Left renal cortex interstitium (tissue), 4 donors: ENCODE results near the gene LNX2. TPM values are rescaled to one million over a fixed set of nuclear protein-coding genes. Genes with fewer than 3 reads are reported as not detected.

Experiments
- DNase-seq, 4 donors: peaks; one replicate each; pipeline ENCODE4 v3.0.0-alpha.2; 2013; ENCODE audit warnings: low read depth in 4 of 4, low spot score in 2 of 4, missing footprints in 1 of 4
- polyA plus RNA-seq, 4 donors: library from polyadenylated mRNA; unstranded; fragments of 120-200 nt; gene quantifications; one replicate each; pipeline ENCODE4 v1.2.1, GENCODE V29; 2013; ENCODE audit not compliant: insufficient read length in 4 of 4

LNX2 gene
- polyA plus RNA-seq, 4 donors = 11.2 to 13.5 (median 12.0) TPM

GRCh38 chr13:27516103-27516502 is 104.2 kb downstream of the LNX2 start:
- no peak for DNase-seq

GRCh38 chr13:27510082-27510481 is 110.2 kb downstream of the LNX2 start:
- DNase-seq = no peak

DNA sequence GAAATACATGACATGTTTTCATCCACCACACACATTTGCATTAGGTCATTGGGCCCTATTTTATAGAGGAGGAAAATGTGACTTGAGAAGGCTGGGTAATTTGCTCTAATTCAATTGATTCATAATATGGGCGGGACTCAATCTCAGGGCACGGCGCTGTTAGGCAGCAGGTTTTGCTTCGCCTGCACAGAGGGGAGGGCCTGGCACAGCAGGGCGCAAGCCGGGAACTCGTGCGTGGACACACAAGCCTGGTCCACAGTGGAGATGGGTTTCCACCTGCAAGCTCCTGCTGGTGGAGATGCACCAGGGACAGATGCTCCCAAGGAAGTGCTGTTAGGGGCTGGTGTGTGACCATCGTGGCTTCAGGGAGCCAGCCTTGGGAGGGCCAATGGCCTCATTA is 111.5 kb downstream of the LNX2 start:
- no peak for DNase-seq

DNA sequence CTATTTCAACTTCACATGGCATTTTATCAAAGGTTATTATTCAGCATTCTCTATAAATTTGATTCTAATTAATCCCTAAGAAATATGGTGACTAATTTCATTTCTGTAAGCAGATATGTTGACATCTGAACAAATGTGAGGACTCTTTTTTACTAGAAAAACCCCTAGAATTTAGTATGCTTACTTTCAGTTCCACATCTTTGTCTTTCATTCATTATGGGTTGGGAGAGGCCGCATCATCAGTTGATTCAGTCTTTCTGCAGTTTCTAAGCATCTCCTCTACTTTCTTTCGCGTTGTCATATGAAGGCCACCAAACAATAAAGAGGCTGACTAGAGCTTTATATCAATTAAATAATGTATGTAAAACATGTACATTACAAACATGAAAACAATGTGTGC is 114.5 kb downstream of the LNX2 start:
- DNase-seq = no peak

GRCh38 chr13:27504868-27505194 is 115.5 kb downstream of the LNX2 start:
- DNase-seq = no peak

GRCh38 chr13:27504128-27504867 is 116.0 kb downstream of the LNX2 start:
- no peak for DNase-seq

DNA sequence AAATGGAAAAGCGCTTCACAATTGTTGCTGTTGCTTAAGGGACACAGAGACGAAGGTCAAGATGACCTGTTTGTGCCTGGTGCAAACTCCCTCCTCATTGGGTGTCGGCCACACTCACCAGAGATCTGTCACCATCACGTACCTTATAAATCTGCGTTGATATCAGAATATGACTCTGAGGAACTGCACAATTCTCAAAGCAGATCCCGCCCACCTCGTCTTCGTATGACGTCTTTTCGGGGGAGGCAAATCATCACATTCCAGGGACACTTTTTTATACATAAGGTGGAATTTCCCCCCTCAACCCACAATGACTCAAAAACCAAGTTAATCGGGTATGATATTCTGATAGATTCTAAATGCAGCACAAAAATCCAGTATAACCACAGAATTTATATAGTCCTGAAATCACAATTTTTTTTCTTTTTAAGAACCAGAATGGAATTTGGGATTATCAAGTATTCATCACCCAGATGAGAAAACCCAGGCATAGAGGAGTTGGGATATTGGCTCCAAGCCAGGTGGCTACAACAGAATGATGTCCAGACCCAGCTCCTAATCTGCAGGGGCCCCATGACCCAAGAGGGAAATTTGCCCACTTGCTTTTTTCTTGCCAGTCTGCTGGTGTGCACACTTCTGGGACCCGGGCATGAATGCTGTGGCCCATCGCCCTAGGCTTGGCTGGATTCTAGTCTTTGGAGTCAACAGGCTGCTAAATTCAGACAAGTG is 119.4 kb downstream of the LNX2 start:
- no peak for DNase-seq

DNA sequence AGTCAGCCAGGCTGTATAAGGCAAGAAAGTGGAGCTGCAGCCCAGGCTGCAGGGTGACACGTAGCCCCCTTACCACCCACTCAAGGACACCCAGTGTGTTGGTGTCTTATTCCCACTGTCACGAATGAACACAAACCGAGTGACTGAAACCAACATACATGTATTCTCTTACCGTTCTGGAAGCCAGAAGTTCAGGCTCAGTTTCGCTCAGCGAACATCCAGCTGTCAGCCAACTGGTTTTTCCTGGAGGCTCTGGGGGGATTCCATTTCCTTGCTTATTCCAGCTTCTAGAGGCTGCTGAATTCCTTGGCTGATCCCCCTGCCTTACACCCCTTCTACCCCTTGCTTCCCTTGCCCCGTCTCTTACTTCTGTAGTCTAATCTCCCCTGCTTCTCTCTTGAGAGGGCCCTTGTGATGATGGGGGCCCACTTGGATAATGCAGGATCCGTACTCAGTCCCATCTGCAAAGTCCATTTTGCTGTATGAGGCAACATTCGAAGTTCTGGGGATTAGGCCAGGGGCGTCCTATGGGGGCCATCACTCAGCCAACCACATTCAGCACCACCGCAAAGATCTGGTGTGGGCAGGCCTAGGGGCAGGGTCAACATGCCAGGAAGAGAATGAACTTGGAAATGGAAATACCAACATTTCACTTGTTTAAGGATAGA is 122.6 kb downstream of the LNX2 start:
- DNase-seq = no peak

DNA sequence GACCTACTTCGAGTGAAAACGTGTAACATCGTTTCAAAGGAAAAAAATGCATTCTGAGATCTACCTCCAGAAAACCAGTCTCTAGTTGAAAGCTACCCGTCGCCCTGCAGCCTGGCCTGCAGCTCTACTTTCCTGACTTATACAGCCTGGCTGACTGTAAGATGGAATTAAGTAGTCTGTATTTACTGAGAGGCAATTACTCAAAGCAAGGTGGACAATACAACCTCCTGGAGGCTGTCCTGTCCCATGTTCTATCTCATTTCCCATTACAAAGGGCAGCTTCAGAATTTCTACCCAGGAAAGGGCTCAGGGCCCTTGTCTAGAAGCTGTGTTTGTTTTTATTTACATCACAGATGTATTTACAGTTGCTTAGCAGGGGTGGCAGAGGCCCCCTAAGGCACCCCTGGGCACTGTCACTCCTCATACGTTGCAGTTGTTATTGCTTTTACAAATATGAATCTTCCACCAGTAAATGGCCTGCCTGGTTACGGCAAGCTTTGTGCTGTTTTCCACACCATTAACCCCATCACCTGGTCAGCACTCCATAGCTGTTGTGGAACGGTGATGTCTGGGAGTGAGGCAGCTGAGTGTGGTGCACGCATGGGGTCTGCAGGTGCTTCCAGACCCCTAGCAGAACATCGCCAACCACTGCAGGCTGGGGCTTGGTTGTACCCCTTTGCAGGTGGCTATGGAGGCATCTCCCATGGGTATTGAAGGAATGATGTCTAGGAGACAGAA is 123.6 kb downstream of the LNX2 start:
- DNase-seq = no peak

GRCh38 chr13:27496006-27496405 is 124.3 kb downstream of the LNX2 start:
- DNase-seq = no peak

Other genes with a start within 250 kb of the LNX2 start
- gene GTF3A, start 195.9 kb downstream of the LNX2 start, polyA plus RNA-seq = 10 to 100 TPM; 80.7 to 85.3 (median 83.4) TPM
- 10 to 100 TPM; 67.2 to 90.8 (median 78.7) TPM for gene MTIF3, start 170.0 kb downstream of the LNX2 start, polyA plus RNA-seq
- gene POLR1D, start 1.4 kb upstream of the LNX2 start, polyA plus RNA-seq = 100 to 1,000 TPM; 111 to 156 (median 134) TPM
- not detected for gene GSX1, start 172.0 kb upstream of the LNX2 start, polyA plus RNA-seq